ENCODE data around the gene PHF23. TPM values are rescaled to one million over a fixed set of nuclear protein-coding genes. Genes with fewer than 3 reads are reported as not detected.

PHF23 gene
- total RNA-seq, 1 experiment from 2014 or later, result 85.1 TPM

DNA sequence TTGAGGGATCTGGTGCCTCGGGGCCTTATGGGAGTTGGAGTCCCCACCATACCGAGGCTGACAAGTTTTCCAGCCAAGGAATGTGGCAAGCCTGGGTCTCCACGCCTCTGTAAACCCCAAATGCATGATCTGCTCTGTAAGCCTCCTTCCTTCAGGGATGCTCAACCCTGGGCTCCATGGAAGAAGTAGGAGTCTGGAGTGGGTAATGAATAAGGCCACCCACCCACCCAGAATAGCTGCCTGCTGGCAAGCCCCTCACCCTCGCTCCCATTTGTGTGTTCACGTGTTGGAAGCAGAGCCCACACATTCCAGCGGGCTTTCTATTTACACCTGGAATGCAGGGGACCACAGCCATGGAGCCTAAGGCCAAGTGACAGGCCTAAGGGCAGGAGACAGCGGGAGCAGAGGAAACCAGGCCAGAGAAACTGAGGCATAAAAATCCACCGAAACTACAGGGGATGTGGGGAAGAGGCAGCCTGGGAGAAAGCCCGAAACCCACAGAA is 24.1 kb downstream of the PHF23 start:
- Histone ChIP-seq H3K36me3 (ENCODE audit: insufficient read depth, low read length, poor library complexity, severe bottlenecking) (no peaks in the 10 kb centered on the region), H3K27ac (ENCODE audit: low read depth, low read length, poor library complexity, severe bottlenecking) (peak overlapping the region; percentile 79), H3K4me3 (ENCODE audit: low read depth, low read length, poor library complexity, severe bottlenecking) (peak overlapping the region; percentile 73), H3K27me3 (replicated peaks; ENCODE audit: insufficient read depth, low read depth, low read length, poor library complexity) (no peaks in the 10 kb centered on the region), H3K4me1 (ENCODE audit: insufficient read depth, low read length, poor library complexity, severe bottlenecking) (peaks cover 51% of the 10 kb centered on the region), H3K9me3 (ENCODE audit: low read depth, low read length, poor library complexity, severe bottlenecking) (no peaks in the 10 kb centered on the region)
- ChIA-PET CTCF (interaction anchor here (0.7 to 1.3 kb wide), 3 partner anchors 66 to 170 kb away, joined by 3 to 7 read pairs (median 3); partner anchors contain the start of gene SLC2A4), POLR2A (ENCODE audit: low non-redundant PET) (no interaction called here)
- BruUV-seq (replicated peaks), result no TSS peak
- intact Hi-C loops (cut with micrococcal nuclease; ENCODE audit: unreplicated experiment), result no loop called here
- DNase-seq (ENCODE audit: low spot score), result no peak
- TF ChIP-seq EZH2 (IDR thresholded peaks at IDR 0.05; ENCODE audit: borderline replicate concordance, low read depth, low read length, poor library complexity, severe bottlenecking), result no peak
- TF ChIP-seq, protein P1, sequence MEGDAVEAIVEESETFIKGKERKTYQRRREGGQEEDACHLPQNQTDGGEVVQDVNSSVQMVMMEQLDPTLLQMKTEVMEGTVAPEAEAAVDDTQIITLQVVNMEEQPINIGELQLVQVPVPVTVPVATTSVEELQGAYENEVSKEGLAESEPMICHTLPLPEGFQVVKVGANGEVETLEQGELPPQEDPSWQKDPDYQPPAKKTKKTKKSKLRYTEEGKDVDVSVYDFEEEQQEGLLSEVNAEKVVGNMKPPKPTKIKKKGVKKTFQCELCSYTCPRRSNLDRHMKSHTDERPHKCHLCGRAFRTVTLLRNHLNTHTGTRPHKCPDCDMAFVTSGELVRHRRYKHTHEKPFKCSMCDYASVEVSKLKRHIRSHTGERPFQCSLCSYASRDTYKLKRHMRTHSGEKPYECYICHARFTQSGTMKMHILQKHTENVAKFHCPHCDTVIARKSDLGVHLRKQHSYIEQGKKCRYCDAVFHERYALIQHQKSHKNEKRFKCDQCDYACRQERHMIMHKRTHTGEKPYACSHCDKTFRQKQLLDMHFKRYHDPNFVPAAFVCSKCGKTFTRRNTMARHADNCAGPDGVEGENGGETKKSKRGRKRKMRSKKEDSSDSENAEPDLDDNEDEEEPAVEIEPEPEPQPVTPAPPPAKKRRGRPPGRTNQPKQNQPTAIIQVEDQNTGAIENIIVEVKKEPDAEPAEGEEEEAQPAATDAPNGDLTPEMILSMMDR (conservative IDR thresholded peaks at IDR 0.05; ENCODE audit: low read depth, low read length), result no peak; the same call in 1 of the 2 replicates

GRCh38 chr17:7214300-7215135 is 24.7 kb downstream of the PHF23 start:
- ChIA-PET CTCF (interaction anchor here (0.6 to 1.3 kb wide), 8 partner anchors 10 to 473 kb away, joined by 3 to 7 read pairs (median 3); partner anchors contain the start of genes SLC16A13, SLC2A4, TP53 and WRAP53), POLR2A (ENCODE audit: low non-redundant PET) (interaction anchor here (0.6 to 0.8 kb wide), 2 partner anchors 17 to 20 kb away, joined by 3 to 5 read pairs; partner anchors contain the start of gene DVL2)
- peak overlapping the region; percentile 79 for H3K27ac ChIP-seq (ENCODE audit: low read depth, low read length, poor library complexity, severe bottlenecking)
- no peaks in the 10 kb centered on the region for H3K27me3 ChIP-seq (replicated peaks; ENCODE audit: insufficient read depth, low read depth, low read length, poor library complexity)
- peak overlapping the region; percentile 73 for H3K4me3 ChIP-seq (ENCODE audit: low read depth, low read length, poor library complexity, severe bottlenecking)
- DNase-seq (ENCODE audit: low spot score), result peak; percentile 99
- TF ChIP-seq, protein P1 (conservative IDR thresholded peaks at IDR 0.05; ENCODE audit: low read depth, low read length), result peak; percentile 66
- TF ChIP-seq EZH2 (IDR thresholded peaks at IDR 0.05; ENCODE audit: borderline replicate concordance, low read depth, low read length, poor library complexity, severe bottlenecking), result no peak
- H3K36me3 ChIP-seq (ENCODE audit: insufficient read depth, low read length, poor library complexity, severe bottlenecking), result no peaks in the 10 kb centered on the region
- H3K4me1 ChIP-seq (ENCODE audit: insufficient read depth, low read length, poor library complexity, severe bottlenecking), result peaks cover 50% of the 10 kb centered on the region
- intact Hi-C loops (cut with micrococcal nuclease; ENCODE audit: unreplicated experiment), result no loop called here
- no TSS peak for BruUV-seq (replicated peaks)
- H3K9me3 ChIP-seq (ENCODE audit: low read depth, low read length, poor library complexity, severe bottlenecking), result no peaks in the 10 kb centered on the region

DNA sequence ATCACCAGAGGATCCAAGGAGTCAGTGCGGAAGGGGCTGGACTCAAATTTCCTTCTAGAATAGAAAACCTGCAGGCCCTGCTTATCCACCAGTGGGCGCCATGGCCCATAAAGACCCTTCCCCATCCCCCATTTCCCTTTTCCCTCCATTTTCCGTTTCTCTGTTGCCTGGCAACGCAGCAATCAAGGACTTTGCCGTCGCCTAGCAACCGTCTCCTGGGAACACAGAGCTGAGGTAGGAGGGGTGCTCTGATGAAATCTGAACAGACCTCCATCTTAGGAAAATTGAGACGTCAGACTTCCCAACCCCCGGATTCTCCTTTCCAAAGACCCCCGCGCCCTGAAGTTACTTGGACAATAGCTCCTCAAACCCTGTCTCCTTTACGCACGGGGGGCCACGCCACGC is 25.4 kb downstream of the PHF23 start:
- peak overlapping the region; percentile 79 for H3K27ac ChIP-seq (ENCODE audit: low read depth, low read length, poor library complexity, severe bottlenecking)
- no peaks in the 10 kb centered on the region for H3K27me3 ChIP-seq (replicated peaks; ENCODE audit: insufficient read depth, low read depth, low read length, poor library complexity)
- no peaks in the 10 kb centered on the region for H3K36me3 ChIP-seq (ENCODE audit: insufficient read depth, low read length, poor library complexity, severe bottlenecking)
- intact Hi-C loops (cut with micrococcal nuclease; ENCODE audit: unreplicated experiment), result no loop called here
- DNase-seq (ENCODE audit: low spot score), result peak; percentile 97
- H3K4me1 ChIP-seq (ENCODE audit: insufficient read depth, low read length, poor library complexity, severe bottlenecking), result peaks cover 47% of the 10 kb centered on the region
- BruUV-seq (replicated peaks), result no TSS peak
- no peak for TF ChIP-seq EZH2 (IDR thresholded peaks at IDR 0.05; ENCODE audit: borderline replicate concordance, low read depth, low read length, poor library complexity, severe bottlenecking)
- TF ChIP-seq, protein P1 (conservative IDR thresholded peaks at IDR 0.05; ENCODE audit: low read depth, low read length), result peak; percentile 77
- no peaks in the 10 kb centered on the region for H3K9me3 ChIP-seq (ENCODE audit: low read depth, low read length, poor library complexity, severe bottlenecking)
- peak overlapping the region; percentile 73 for H3K4me3 ChIP-seq (ENCODE audit: low read depth, low read length, poor library complexity, severe bottlenecking)
- POLR2A ChIA-PET (ENCODE audit: low non-redundant PET), result interaction anchor here (0.6 to 0.8 kb wide), 2 partner anchors 18 to 20 kb away, joined by 3 to 5 read pairs; partner anchors contain the start of gene DVL2
- CTCF ChIA-PET, result interaction anchor here (0.7 to 1.3 kb wide), 6 partner anchors 9 to 474 kb away, joined by 3 to 7 read pairs (median 3); partner anchors contain the start of genes SLC16A13, TP53 and WRAP53

Data from A673 (cell line).